ENCODE measurements around the gene BFAR. TPM values are rescaled to one million over a fixed set of nuclear protein-coding genes. Genes with fewer than 3 reads are reported as not detected.

BFAR gene
- total and polyA plus RNA-seq, 10 of the 15 experiments (the other 5 are each of a cell fraction or from before 2014, with no cell fraction given): 34.6 to 62.0 (median 43.4) TPM

GRCh38 chr16:14628806-14629611, 3.7 kb upstream of the BFAR start:
- H3K27me3 ChIP-seq (replicated peaks in 1 of 2; ENCODE audit: control insufficient read depth in 2 of 2, insufficient read depth in 2 of 2, low read length in 1 of 2): no peaks in the 10 kb centered on the region
- peak overlapping the region; percentile 96 for H3K4me3 ChIP-seq
- POLR2A ChIA-PET: interaction anchor here (0.8 to 2.4 kb wide), 6 partner anchors 8 to 30 kb away, joined by 3 to 14 read pairs (median 4); no protein-coding TSS in a partner anchor
- H3K79me2 ChIP-seq (ENCODE audit: control insufficient read depth, insufficient read depth, low read length): peaks cover 39% of the 10 kb centered on the region
- peak overlapping the region; percentile 93 for H3K9ac ChIP-seq (ENCODE audit: control insufficient read depth, insufficient read depth, low read length)
- H3K9me3 ChIP-seq (replicated peaks; ENCODE audit: control insufficient read depth, insufficient read depth, low read length): no peaks in the 10 kb centered on the region
- in situ Hi-C loops (cut with MboI): loop anchor here (25.0 kb wide), 2 partner anchors 458 to 1008 kb away; partner anchors contain the start of genes MARF1 and RRN3
- peak overlapping the region; percentile 84 for H3K4me2 ChIP-seq (ENCODE audit: control insufficient read depth, insufficient read depth)
- H4K20me1 ChIP-seq (ENCODE audit: control insufficient read depth, insufficient read depth): no peaks in the 10 kb centered on the region
- RAD21 ChIA-PET (ENCODE audit: unreplicated experiment): interaction anchor here (1.1 to 1.9 kb wide), 3 partner anchors 21 to 44 kb away, joined by 3 to 6 read pairs (median 6); no protein-coding TSS in a partner anchor
- ATAC-seq (0 out of 3 replicates have a peak, but pooled peaks have one; percentile 0), FAIRE-seq (no peak), DNase-seq (ENCODE audit: low read depth, low spot score) (no peak)
- H3K4me1 ChIP-seq (ENCODE audit: control insufficient read depth, insufficient read depth, low read length): peaks cover 12% of the 10 kb centered on the region
- SMC1A ChIA-PET (ENCODE audit: uncharacterized antibody, unreplicated experiment): interaction anchor here (1.1 to 4.1 kb wide), 4 partner anchors 19 to 42 kb away, joined by 3 to 22 read pairs (median 6); no protein-coding TSS in a partner anchor
- 7% methylated on average over 12 of the region's 12 CpGs for WGBS (ENCODE audit: insufficient coverage, insufficient replicate concordance, low lambda C conversion rate, missing lambda C conversion rate)
- no peak overlapping the region; the same call in 1 of the 2 replicates for H2AFZ ChIP-seq (ENCODE audit: control insufficient read depth, low read depth, low read length)
- intact Hi-C loops (cut with micrococcal nuclease; ENCODE audit: unreplicated experiment): loop anchor here (2.0 kb wide), 1 partner anchor 20 kb away; no protein-coding TSS in a partner anchor
- BruUV-seq (replicated peaks): TSS peak; percentile 44
- TF ChIP-seq ZZZ3 (IDR thresholded peaks at IDR 0.05; ENCODE audit: control insufficient read depth, insufficient read length, low read depth) (no peak), RELA (IDR thresholded peaks at IDR 0.05; ENCODE audit: borderline replicate concordance, partially characterized antibody) (no peak), CHD4 (IDR thresholded peaks at IDR 0.05) (no peak), EP300 (IDR thresholded peaks at IDR 0.05; ENCODE audit: borderline replicate concordance in 1 of 2, control insufficient read depth in 1 of 2, low read depth in 2 of 2, low read length in 2 of 2) (no peak), CBFB (IDR thresholded peaks at IDR 0.05; ENCODE audit: low read depth) (no peak), E4F1 (IDR thresholded peaks at IDR 0.05; ENCODE audit: borderline replicate concordance, partially characterized antibody) (no peak), MYC (IDR thresholded peaks at IDR 0.05; ENCODE audit: insufficient read depth, insufficient read length, insufficient replicate concordance, low read length, severe bottlenecking) (no peak), BCL3 (IDR thresholded peaks at IDR 0.05; ENCODE audit: borderline replicate concordance, insufficient read depth, low read depth, low read length, poor library complexity, severe bottlenecking) (no peak), HDAC6 (IDR thresholded peaks at IDR 0.05; ENCODE audit: unreplicated experiment) (no peak), RFX5 (IDR thresholded peaks at IDR 0.05; ENCODE audit: low read depth, low read length) (no peak)
- peaks cover 0 to 7% of the 10 kb centered on the region in 2 experiments; a peak in 3 of 4 replicates for H3K36me3 ChIP-seq (ENCODE audit: control insufficient read depth in 2 of 2, insufficient read depth in 2 of 2, low read length in 1 of 2)
- CTCF ChIA-PET: interaction anchor here (1.2 kb wide), 1 partner anchor 42 kb away, joined by 3 read pairs; no protein-coding TSS in a partner anchor
- peak overlapping the region; percentile 71 for H3K27ac ChIP-seq (ENCODE audit: control insufficient read depth, insufficient read depth)

Measured in GM12878 (cell line).